Psoas muscle (tissue), 8 donors: Measurements from ENCODE around the gene VPS45. TPM values are rescaled to one million over a fixed set of nuclear protein-coding genes. Genes with fewer than 3 reads are reported as not detected.

Experiments used
- ATAC-seq, 4 donors: fragments of 200-7000 bp; cut with Tn5 transposase; one replicate each; pipeline ENCODE4 v1.9.1; 2020; ENCODE audit warnings: moderate library complexity in 3 of 4, mild to moderate bottlenecking in 2 of 4
- DNase-seq, 2 donors: peaks; one replicate each; pipeline ENCODE4 v3.0.0-alpha.2; 2020
- H3K27ac ChIP-seq: fragments of 200-600 bp; one replicate; pipeline ENCODE4 v1.8.0; 2022
- H3K27me3 ChIP-seq, 3 donors: fragments of 200-600 bp in 1 of 3; one replicate each; pipeline versions ENCODE4 v1.6.1 to v1.8.0; 2013 to 2022; ENCODE audit warnings: low read length in 2 of 3, mild to moderate bottlenecking in 2 of 3, moderate library complexity in 1 of 3; ENCODE audit not compliant: insufficient read depth in 3 of 3
- H3K36me3 ChIP-seq, 2 donors: fragments of 200-600 bp in 1 of 2; one replicate each; pipeline versions ENCODE4 v1.6.1 to v1.8.0; 2013 to 2022; ENCODE audit warnings: low read depth in 1 of 2, mild to moderate bottlenecking in 1 of 2, moderate library complexity in 1 of 2; ENCODE audit not compliant: insufficient read depth in 1 of 2
- H3K4me1 ChIP-seq: fragments of 200-600 bp; one replicate; pipeline ENCODE4 v1.8.0; 2022
- H3K4me3 ChIP-seq: fragments of 200-600 bp; one replicate; pipeline ENCODE4 v1.8.0; 2022; ENCODE audit warnings: mild to moderate bottlenecking
- H3K9me3 ChIP-seq: fragments of 200-600 bp; one replicate; pipeline ENCODE4 v1.8.0; 2022
- CTCF ChIP-seq: fragments of 200-600 bp; IDR thresholded peaks from one replicate; pipeline ENCODE4 v1.8.0; 2022; ENCODE audit warnings: antibody characterized with exemption
- WGBS, 3 donors: extraction: QIAGEN DNeasy Blood & Tissue Kit; methylation state at CpG; one replicate each; pipeline versions ENCODE4 v1.1.6 to v1.1.7; 2013; 5-methylcytosine and 5-hydroxymethylcytosine counted together
- intact Hi-C, 2 donors: fragments of 100-400 bp; cut with DNase I; formaldehyde crosslinking; loops; one replicate each; pipeline versions ENCODE4 v1.11.0 to v1.14.2; 2022
- polyA plus RNA-seq, 3 donors: library from polyadenylated mRNA; stranded (reverse); fragments of 200-250 nt; gene quantifications; one replicate each; pipeline ENCODE4 v1.2.3, GENCODE V29; 2013
- total RNA-seq, 4 donors: library from RNA; stranded (reverse); fragmentation: NEBNext Ultra II Directional in 2 of 4; extraction: Animal tissue kit (Norgen Biotek cat#: 25700) in 2 of 4; gene quantifications; one replicate each; pipeline versions ENCODE4 v1.2.1 to v1.2.4, GENCODE V29; 2021 to 2023
- donor health status: healthy with polysubstance abuse.
- donor health status: DM: no; HTN: no; CAD: no; lungs with moderate emphysema.
- donor health status: Bipolar disorder and iron deficiency.
- donor health status: healthy.
- donor health status: DM: yes; HTN: yes; CAD: no.
- donor health status: DM: no; HTN: no; CAD: no.
- donor health status: DM: no; HTN: no; CAD: no.
- donor health status: DM: yes; HTN: yes; CAD: no.

The VPS45 gene
- total and polyA plus RNA-seq, 7 donors = 13.0 to 36.0 (median 19.1) TPM

- Histone ChIP-seq H3K4me1 (peaks cover 21% of the 10 kb centered on the region), H3K27me3 (no peaks in the 10 kb centered on the region), H3K9me3 (no peaks in the 10 kb centered on the region), H3K36me3 (peaks cover 0 to 40% of the 10 kb centered on the region in 2 donors), H3K4me3 (peak overlapping the region; percentile 7), H3K27ac (peak overlapping the region; percentile 89)
- WGBS, 3 donors = 66 to 74% (median 67%) methylated on average over 7 of the region's 7 CpGs
- intact Hi-C loops = no loop called here
- TF ChIP-seq CTCF = no peak
- DNase-seq = no peak
- no peak for ATAC-seq
These were observed 93.5 kb downstream of the VPS45 start for GRCh38 chr1:150160964-150161621.

GRCh38 chr1:150161747-150162581 lies 94.4 kb downstream of the VPS45 start:
- Histone ChIP-seq H3K9me3 (no peaks in the 10 kb centered on the region), H3K36me3 (peaks cover 0 to 32% of the 10 kb centered on the region in 2 donors), H3K4me1 (peaks cover 21% of the 10 kb centered on the region), H3K4me3 (peak overlapping the region; percentile 61), H3K27ac (peak overlapping the region; percentile 89), H3K27me3 (no peaks in the 10 kb centered on the region)
- intact Hi-C loops = no loop called here
- ATAC-seq (no peak), DNase-seq (no peak)
- no peak for TF ChIP-seq CTCF
- WGBS, 3 donors = 77 to 82% (median 79%) methylated on average over 9 of the region's 9 CpGs

- Histone ChIP-seq H3K4me1 (peaks cover 21% of the 10 kb centered on the region), H3K9me3 (no peaks in the 10 kb centered on the region), H3K4me3 (peak overlapping the region; percentile 61), H3K27ac (peak overlapping the region; percentile 89), H3K36me3 (peaks cover 0 to 26% of the 10 kb centered on the region in 2 donors), H3K27me3 (no peaks in the 10 kb centered on the region)
- DNase-seq = no peak
- TF ChIP-seq CTCF = no peak
- WGBS, 3 donors = 51 to 68% (median 60%) methylated on average over 4 of the region's 4 CpGs
- intact Hi-C loops = no loop called here
- peak in 2 of 4 donors; percentile 3 to 6 for ATAC-seq
These were observed 94.9 kb downstream of the VPS45 start for GRCh38 chr1:150162582-150162861.

GRCh38 chr1:150162862-150163706 lies 95.5 kb downstream of the VPS45 start:
- DNase-seq (peak; percentile 75 to 86), ATAC-seq (peak; percentile 90 to 93 (median 92))
- Histone ChIP-seq H3K36me3 (peaks cover 0 to 20% of the 10 kb centered on the region in 2 donors), H3K4me1 (peaks cover 21% of the 10 kb centered on the region), H3K27ac (peak overlapping the region; percentile 89), H3K9me3 (no peaks in the 10 kb centered on the region), H3K4me3 (peak overlapping the region; percentile 61), H3K27me3 (no peaks in the 10 kb centered on the region)
- TF ChIP-seq CTCF = no peak
- intact Hi-C loops = no loop called here
- WGBS, 3 donors = 5 to 17% (median 17%) methylated on average over 14 of the region's 14 CpGs
